HL-60 (cell line): ENCODE data around the gene PTPRG.

ENCODE experiments used
- DNase-seq, 2 experiments: peaks; one replicate each; pipeline ENCODE4 v3.0.0-alpha.2; 2010 to 2020; ENCODE audit warnings: low read depth in 1 of 2, low spot score in 1 of 2
- H3K27ac ChIP-seq: fragments of 250-450 bp; sonication (Bioruptor Pico); replicated peaks from 2 replicates; pipeline ENCODE4 v1.5.1; 2020; ENCODE audit warnings: mild to moderate bottlenecking, moderate library complexity
- H3K27me3 ChIP-seq: fragments of 250-450 bp; sonication (Bioruptor Pico); 2 replicates; pipeline ENCODE4 v1.5.1; 2021; ENCODE audit warnings: mild to moderate bottlenecking, moderate library complexity; ENCODE audit not compliant: insufficient read depth, poor library complexity, severe bottlenecking
- H3K4me3 ChIP-seq: replicated peaks from 2 replicates; pipeline ENCODE4 v1.5.1; 2011; ENCODE audit warnings: mild to moderate bottlenecking, control low read depth, low read length; ENCODE audit not compliant: insufficient read depth
- CTCF ChIP-seq: IDR thresholded peaks from one replicate; pipeline ENCODE4 v1.5.1; 2011; ENCODE audit warnings: low read length, control low read depth, inconsistent platforms; ENCODE audit not compliant: insufficient read depth
- GABPA ChIP-seq: IDR thresholded peaks from 2 replicates; pipeline ENCODE4 v1.6.1; 2012; ENCODE audit warnings: low read depth
- POLR2AphosphoS5 ChIP-seq: IDR thresholded peaks from 2 replicates; pipeline ENCODE4 v1.6.1; 2012; ENCODE audit warnings: low read depth
- SPI1 ChIP-seq: IDR thresholded peaks from 2 replicates; pipeline ENCODE4 v1.6.1; 2012; ENCODE audit warnings: low read depth, mild to moderate bottlenecking, borderline replicate concordance
- TF ChIP-seq, protein P1 (sequence below): IDR thresholded peaks from 2 replicates; pipeline ENCODE4 v1.6.1; 2012; ENCODE audit warnings: low read depth; ENCODE audit not compliant: insufficient replicate concordance

PTPRG gene

GRCh38 chr3:61646851-61647525 is 85.6 kb downstream of the PTPRG start:
- DNase-seq: no peak
- TF ChIP-seq POLR2AphosphoS5 (no peak), GABPA (no peak), CTCF (no peak), SPI1 (no peak)
- TF ChIP-seq, protein P1, sequence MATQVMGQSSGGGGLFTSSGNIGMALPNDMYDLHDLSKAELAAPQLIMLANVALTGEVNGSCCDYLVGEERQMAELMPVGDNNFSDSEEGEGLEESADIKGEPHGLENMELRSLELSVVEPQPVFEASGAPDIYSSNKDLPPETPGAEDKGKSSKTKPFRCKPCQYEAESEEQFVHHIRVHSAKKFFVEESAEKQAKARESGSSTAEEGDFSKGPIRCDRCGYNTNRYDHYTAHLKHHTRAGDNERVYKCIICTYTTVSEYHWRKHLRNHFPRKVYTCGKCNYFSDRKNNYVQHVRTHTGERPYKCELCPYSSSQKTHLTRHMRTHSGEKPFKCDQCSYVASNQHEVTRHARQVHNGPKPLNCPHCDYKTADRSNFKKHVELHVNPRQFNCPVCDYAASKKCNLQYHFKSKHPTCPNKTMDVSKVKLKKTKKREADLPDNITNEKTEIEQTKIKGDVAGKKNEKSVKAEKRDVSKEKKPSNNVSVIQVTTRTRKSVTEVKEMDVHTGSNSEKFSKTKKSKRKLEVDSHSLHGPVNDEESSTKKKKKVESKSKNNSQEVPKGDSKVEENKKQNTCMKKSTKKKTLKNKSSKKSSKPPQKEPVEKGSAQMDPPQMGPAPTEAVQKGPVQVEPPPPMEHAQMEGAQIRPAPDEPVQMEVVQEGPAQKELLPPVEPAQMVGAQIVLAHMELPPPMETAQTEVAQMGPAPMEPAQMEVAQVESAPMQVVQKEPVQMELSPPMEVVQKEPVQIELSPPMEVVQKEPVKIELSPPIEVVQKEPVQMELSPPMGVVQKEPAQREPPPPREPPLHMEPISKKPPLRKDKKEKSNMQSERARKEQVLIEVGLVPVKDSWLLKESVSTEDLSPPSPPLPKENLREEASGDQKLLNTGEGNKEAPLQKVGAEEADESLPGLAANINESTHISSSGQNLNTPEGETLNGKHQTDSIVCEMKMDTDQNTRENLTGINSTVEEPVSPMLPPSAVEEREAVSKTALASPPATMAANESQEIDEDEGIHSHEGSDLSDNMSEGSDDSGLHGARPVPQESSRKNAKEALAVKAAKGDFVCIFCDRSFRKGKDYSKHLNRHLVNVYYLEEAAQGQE: no peak
- no peak overlapping the region for H3K4me3 ChIP-seq

DNA sequence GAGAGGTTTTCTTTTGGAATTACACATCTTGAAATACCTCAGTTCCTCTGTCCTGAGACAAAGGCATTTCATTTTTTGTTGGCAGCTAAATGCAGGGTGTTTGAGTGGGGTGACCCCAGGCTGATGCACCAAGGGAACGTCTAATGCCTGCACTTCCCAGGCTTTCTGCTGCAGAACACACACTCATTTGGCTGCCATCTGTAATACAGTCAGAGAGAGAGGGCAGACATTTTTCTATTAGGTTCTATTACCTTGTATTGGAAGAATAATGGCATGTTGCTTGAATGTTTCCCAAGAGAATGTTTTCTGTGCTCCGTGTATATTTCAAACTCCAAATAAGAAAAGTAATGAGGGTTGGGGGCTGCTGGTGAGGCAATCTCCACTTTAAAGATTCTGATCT is 87.1 kb downstream of the PTPRG start:
- DNase-seq: no peak
- no peaks in the 10 kb centered on the region for H3K27me3 ChIP-seq
- no peak overlapping the region for H3K27ac ChIP-seq
- no peak overlapping the region for H3K4me3 ChIP-seq
- TF ChIP-seq CTCF (no peak), POLR2AphosphoS5 (no peak), GABPA (no peak), SPI1 (no peak)
- TF ChIP-seq, protein P1: no peak

More at GRCh38 chr3:61646851-61647525, 85.6 kb downstream of the PTPRG start:
- H3K27ac ChIP-seq: no peak overlapping the region
- H3K27me3 ChIP-seq: no peaks in the 10 kb centered on the region

GRCh38 chr3:61649381-61650170 is 88.2 kb downstream of the PTPRG start:
- no peak for DNase-seq
- no peak overlapping the region for H3K27ac ChIP-seq
- TF ChIP-seq SPI1 (no peak), GABPA (no peak), POLR2AphosphoS5 (no peak), CTCF (no peak)
- TF ChIP-seq, protein P1: no peak
- no peaks in the 10 kb centered on the region for H3K27me3 ChIP-seq
- no peak overlapping the region for H3K4me3 ChIP-seq
